ENCODE results near the gene SFXN5.

Gene SFXN5

DNA sequence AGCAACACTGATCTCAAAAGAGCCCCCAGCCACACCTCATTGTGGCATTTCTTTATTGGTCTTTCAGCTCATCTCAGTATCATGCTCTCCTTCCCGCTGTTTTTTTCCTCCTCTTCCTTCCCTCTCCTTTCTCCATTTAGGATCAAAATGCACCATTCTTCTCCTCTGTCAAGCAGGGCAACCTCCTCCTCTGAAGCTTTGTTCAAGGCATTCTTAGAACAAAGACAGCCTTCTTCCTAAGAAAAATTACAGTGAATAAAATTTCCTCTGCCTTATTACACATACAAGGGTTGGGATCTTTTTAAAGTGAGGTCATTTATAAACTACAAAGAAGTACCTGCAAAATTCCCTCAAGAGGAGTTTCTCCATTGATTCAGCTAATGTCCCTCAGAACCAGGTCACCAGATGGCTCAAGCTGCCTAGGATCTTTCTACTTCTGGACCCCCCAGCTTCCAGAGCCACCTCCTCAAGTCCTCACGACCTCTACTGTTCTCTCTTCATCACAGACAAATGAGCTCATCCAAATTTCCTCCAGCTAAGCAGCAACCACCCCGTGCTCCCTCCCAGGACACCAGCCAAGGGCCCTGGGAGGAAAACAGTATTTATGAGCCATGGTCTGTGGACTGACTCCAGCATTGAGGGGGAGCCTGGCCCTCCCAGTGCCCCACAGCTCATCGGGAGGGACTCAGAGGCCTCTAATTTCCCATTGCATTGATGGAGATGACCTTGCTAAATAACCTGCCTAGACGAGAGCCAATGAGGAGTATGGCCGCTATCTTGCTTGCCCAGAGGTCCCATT, 18.0 kb downstream of the SFXN5 start:
- DNase-seq (ENCODE audit: low read depth): no peak

DNA sequence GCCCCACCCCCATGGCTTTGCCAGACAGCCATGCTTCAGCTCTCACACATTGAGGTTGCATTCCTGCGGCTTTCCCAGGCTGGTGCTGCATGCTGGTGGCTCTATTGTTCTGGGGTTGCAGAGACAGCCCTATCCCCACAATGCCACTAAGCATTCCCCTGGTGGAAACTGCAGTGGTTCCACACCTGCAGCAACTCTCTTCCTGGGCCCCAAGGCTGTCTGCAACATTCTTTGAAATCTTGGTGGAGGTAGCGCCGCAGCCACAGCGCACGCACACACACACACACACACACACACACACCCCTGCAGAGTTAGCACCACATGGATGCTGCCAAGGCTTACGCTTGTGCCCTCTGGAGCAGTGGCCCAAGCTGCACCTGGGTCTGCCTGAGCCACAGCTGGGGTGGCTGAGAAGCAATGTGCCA, 21.4 kb downstream of the SFXN5 start:
- no peak for DNase-seq (ENCODE audit: low read depth)

- no peak for DNase-seq (ENCODE audit: low read depth)
These were observed 27.3 kb downstream of the SFXN5 start for GRCh38 chr2:73043929-73044832.

DNA sequence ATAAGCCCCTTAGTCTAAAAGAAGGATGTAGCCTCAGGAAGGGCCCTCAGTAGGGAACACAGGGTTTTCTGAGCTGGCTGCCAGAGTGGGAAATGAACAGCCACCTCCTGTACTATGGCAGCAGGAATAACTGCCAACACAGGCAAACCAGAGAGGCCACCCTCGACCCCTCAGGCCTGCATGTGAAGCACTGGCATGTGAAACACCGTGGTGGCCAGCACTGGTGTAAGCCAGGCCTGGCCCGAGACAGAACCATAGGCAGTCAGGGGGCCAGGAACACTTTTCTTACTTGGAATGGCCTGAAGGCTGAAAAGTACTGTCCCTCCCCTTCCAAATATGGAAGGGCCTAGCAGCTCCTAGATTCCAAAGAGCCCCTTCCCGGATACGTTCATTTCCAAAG, 28.2 kb downstream of the SFXN5 start:
- no peak for DNase-seq (ENCODE audit: low read depth)

- DNase-seq (ENCODE audit: low read depth): no peak
These were observed 33.4 kb downstream of the SFXN5 start for GRCh38 chr2:73037947-73038585.

- DNase-seq (ENCODE audit: low read depth): no peak
These were observed 34.7 kb downstream of the SFXN5 start for GRCh38 chr2:73036766-73037165.

DNA sequence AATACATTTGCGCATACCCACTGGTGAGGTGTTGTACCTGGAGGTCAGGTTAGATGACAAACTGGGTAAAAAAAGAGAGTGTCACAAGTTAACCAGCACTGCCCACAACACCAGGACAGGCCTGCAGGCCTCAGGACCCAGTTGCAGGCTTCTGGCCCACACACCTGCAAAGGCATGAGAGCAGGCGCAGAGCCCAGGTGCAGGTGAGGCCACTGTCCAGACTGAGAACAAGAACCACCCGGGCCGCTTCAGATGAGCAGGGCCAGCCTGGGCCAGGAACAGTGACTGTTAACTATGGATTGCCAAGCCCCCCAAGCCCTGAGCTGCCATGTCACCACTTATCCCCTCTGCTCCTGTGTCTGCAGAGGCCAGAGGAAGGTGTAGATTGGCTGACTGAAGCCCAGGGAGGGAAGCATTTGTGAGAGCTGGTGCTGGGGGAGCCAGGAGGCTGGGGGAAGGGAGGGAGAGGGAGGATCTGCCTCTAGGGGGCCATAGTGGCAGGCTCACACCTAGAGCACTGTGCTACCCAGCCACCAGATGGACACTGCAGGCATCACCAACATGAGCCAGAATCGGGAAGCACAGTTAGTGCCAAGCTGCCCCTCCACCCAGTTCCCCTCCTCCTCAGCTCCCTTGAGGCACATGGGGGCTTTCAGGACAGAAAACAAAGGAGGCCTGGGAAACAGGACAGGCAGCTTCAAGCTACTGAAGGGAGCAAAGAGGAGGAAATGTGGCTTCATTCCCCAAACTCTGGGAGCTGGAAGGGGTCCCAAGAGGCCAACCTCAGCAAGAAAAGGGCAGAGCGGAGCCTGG, 35.4 kb downstream of the SFXN5 start:
- DNase-seq (ENCODE audit: low read depth): no peak

DNA sequence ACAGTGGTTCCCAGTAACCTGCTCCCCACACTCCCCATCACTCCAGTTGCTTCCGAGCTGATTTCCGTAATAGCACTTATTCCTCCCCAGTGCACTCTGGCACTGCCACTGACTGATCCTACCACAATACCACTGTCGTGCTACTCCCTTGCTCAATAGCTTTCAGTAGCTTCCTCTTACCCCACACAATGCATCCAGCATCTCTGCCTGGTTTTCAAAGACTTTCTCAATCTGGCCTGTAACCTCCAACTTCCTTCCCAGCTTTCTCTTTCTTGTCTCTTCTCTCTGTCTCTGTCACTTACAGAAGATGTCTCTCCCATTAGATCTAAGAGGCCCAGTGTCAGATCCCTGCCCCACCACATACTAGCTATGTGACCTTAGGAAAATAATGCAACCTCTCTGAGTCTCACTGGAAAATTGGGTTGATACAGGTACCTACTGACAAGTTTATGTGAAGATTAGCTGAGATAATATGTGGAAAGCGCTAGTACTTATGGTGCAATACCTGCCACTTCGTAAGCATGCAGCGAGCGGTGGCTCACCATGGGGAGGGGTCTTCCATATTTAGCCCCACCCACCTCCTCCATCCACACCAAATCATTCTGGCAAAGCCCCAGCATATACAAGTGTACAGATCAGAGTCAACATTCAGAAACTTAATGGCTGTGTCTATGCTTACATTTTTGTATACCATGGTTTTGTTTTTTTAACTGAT, 36.7 kb downstream of the SFXN5 start:
- no peak for DNase-seq (ENCODE audit: low read depth)

- DNase-seq (ENCODE audit: low read depth): no peak
These were observed 37.6 kb downstream of the SFXN5 start for GRCh38 chr2:73033766-73034381.

DNA sequence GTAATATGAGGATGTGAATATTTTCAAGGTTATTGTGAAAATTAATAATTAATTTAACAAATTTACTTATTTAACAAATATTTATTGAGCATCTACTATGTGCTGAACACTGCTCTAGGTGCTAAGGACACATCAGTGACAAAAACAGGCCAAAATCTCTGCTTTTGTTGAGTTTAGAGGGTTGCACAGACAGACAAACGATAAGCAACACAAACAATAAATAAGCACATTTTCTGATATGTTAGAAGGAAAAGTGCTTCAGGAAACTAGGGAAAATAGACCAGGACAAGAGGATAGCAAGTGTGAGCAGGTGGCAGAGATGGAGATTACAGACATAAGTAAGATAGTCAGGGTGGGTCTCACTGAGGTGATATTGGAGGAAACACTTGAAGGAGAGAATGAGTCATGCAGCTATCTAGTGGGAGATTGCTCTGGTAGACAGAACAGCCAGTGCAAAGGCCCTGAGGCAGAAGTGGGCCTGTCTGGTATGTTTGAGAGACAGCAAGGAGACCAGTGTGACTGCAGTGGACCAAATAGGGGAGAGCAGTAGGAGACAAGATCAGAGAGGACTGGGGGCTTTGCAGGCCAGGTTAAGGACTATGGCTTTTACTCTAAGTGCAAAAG, 38.3 kb downstream of the SFXN5 start:
- no peak for DNase-seq (ENCODE audit: low read depth)

DNA sequence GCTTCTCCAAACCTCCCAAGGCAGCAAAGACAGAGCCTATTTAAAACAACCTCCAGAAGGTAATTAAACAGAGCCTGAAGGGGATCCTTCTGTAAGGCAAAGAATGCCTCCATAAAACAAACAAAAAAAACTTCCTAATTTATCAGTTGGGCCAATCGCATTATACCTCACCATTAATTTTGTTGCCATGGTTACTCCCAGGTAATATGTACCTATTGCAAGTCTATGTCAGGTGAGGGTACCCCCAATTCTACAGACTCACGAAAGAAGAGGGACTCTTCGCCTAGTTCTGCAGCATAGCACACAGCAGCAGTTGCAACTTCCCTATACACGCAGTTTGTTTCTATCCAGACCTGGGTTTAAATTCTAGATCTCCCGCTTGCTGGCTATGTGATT, 38.8 kb downstream of the SFXN5 start:
- DNase-seq (ENCODE audit: low read depth): no peak

DNA sequence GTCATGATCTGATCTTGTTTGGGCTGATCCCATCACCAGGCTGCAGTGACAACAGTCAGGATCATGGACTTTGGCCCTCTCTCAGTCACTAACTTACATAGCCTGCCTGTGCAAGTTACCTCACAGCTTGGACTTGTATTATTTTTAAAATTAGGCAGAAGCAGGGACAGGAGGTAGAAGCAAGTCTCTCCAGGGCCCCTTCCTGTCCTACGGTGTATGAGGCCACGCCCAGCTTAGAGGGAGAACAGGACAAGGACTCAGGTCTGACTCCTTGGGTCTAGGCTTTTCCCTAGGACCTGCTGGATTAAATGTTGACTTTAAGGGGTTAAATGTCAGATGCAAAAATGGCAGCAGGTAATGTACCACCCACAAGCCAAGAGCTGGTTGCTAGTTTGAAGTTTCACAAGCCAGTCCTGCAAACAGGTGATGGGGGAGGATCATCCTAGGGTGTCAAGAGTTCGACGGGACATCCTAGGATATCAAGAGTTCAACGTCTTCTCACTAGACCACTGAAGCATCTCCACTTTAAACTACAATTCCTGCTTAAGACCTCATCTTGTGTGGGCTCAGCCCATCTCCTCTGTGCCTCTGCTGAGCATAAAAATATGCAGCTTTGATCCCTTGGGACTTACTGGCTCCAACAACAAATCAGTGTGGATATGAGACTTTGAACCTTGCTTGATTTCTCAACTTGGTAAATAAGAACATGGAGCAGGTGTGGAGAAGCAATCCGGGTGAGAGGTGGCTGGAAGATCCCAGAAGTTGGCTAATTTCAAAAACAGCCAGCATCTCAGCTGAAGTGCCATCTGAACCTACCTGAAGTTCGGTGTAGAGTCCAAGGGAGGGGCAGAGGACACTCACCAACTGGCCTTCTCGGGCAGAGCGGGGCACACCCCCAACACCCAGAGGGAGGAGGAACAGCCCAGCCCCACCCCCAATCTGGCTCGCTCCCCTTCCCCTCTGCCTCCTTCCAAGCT, 39.5 kb downstream of the SFXN5 start:
- DNase-seq (ENCODE audit: low read depth): no peak

GRCh38 chr2:73031095-73031678, 40.3 kb downstream of the SFXN5 start:
- no peak for DNase-seq (ENCODE audit: low read depth)

DNA sequence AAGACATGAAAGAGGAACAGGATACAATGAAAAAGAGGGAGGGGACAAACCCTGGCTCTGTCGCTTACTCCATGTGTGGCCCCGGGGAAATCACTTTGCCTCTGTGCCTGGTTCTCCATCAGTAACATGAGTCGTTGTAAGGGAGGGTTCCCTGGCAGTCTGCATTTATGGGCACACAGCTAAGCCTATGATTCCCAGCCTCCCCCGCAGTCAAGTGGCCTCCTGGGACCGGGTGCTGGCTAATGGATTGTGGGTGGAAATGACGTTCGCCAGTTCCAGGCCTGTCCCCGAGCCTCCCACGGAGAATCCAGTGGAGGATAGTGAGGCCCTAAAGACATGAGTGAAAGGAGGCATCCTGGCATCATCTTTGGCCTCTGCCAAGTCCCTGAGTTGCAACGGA, 42.7 kb downstream of the SFXN5 start:
- no peak for DNase-seq (ENCODE audit: low read depth)

- no peak for DNase-seq (ENCODE audit: low read depth)
These were observed 44.2 kb downstream of the SFXN5 start for GRCh38 chr2:73027340-73027739.

DNA sequence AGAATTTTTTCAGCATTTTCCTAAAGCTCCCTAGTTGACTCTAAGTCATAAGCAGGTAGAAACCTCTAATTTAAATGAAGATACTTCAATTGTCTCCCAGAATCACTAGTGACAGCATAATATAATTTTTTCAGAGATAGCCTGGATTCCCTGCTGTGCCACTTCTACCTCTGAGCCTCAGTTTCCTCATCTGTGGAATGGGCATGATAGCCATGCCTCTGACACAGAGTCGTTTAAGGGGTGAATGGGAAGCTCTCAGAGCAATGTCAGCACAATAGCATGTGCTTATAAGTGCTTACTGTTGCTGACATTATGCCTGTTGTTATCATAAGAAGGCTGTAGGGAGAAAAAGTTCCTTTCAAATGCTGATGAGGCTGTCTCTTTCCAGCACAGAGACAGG, 48.0 kb downstream of the SFXN5 start:
- no peak for DNase-seq (ENCODE audit: low read depth)

GRCh38 chr2:73022024-73022568, 49.4 kb downstream of the SFXN5 start:
- no peak for DNase-seq (ENCODE audit: low read depth)

DNA sequence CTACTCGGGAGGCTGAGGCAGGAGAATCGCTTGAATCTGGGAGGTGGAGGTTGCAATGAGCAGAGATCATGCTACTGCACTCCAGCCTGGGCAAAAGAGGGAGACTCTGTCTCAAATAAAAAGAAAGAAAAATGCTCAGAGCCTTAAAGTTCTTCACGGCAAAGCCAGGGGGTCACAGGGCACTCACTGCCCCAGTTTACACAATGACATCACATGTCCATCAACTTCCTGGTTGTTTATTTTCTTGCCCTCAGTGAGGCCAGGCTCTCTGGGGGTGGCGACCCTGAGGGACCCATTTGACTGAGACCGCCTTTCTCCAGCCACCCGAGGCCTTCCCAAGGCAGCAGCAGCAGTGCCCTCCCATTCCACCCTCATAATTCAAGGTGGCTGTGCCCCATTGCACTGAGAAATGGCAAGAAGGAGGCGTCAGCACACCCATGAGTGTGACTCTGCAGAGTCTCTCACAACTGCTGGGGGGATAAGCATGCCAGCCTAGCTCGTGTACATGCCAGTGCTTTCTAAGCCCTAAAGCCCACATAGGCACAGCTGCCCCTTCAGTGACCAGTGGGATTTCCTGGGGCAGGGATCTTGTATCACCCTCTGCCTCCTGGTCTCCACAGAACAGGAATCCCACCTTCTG, 50.0 kb downstream of the SFXN5 start:
- DNase-seq (ENCODE audit: low read depth): no peak
